ACC112 (cell line): Measurements from ENCODE around the gene KCNH8.

Experiments used
- H2AFZ ChIP-seq: fragments of 200-600 bp; sonication (generic); one replicate; pipeline ENCODE4 v1.6.0; 2017; ENCODE audit warnings: antibody characterized with exemption, low read length; ENCODE audit not compliant: unreplicated experiment
- H3K27ac ChIP-seq: fragments of 200-600 bp; sonication (generic); 2 replicates; pipeline ENCODE4 v1.5.1; 2014; ENCODE audit warnings: low read depth, mild to moderate bottlenecking, antibody characterized with exemption, low read length, moderate library complexity
- H3K27me3 ChIP-seq: fragments of 200-600 bp; sonication (generic); 2 replicates; pipeline ENCODE4 v1.6.1; 2014; ENCODE audit warnings: mild to moderate bottlenecking, antibody characterized with exemption, low read length, moderate library complexity, mixed read lengths; ENCODE audit not compliant: insufficient read depth
- H3K36me3 ChIP-seq: fragments of 200-600 bp; sonication (generic); 2 replicates; pipeline ENCODE4 v1.6.1; 2016; ENCODE audit warnings: mild to moderate bottlenecking, antibody characterized with exemption, low read length, moderate library complexity, mixed read lengths; ENCODE audit not compliant: insufficient read depth
- H3K4me1 ChIP-seq: fragments of 200-600 bp; sonication (generic); one replicate; pipeline ENCODE4 v1.6.1; 2016; ENCODE audit warnings: low read length, mixed read lengths; ENCODE audit not compliant: insufficient read depth, unreplicated experiment, control insufficient read depth
- H3K4me3 ChIP-seq: fragments of 200-600 bp; sonication (generic); 2 replicates; pipeline ENCODE4 v1.5.1; 2014; ENCODE audit warnings: mild to moderate bottlenecking, low read depth, low read length
- H3K79me2 ChIP-seq: fragments of 200-600 bp; sonication (generic); one replicate; pipeline ENCODE4 v1.6.0; 2016; ENCODE audit warnings: low read length; ENCODE audit not compliant: control insufficient read depth, unreplicated experiment, insufficient read depth

Gene KCNH8

DNA sequence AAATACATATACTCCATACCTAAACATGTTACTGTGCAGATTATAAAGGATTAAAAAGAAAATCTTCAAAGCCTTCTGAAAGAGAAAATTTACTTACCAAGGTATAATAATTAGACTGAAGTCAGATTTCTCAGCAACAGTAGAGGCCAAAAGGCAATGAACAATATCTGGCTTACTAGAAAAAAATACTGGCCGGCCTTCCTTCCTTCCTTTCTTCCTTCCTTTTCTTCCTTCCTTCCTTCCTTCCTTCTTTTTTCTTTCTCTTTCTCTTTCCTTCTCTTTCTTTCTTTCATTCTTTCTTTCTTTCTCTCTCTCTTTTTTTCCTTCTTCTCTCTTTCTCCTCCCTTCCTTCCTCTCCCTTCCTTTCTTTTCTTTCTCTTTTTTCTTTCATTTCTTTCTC, 209.6 kb downstream of the KCNH8 start:
- no peaks in the 10 kb centered on the region for H3K79me2 ChIP-seq
- no peak overlapping the region for H3K4me3 ChIP-seq
- H3K27ac ChIP-seq = no peak overlapping the region
- H3K4me1 ChIP-seq = no peaks in the 10 kb centered on the region
- no peaks in the 10 kb centered on the region for H3K27me3 ChIP-seq
- no peak overlapping the region for H2AFZ ChIP-seq
- no peaks in the 10 kb centered on the region for H3K36me3 ChIP-seq

- no peak overlapping the region for H3K4me3 ChIP-seq
- no peaks in the 10 kb centered on the region for H3K36me3 ChIP-seq
- H2AFZ ChIP-seq = no peak overlapping the region
- H3K27ac ChIP-seq = no peak overlapping the region
- no peaks in the 10 kb centered on the region for H3K79me2 ChIP-seq
- no peaks in the 10 kb centered on the region for H3K4me1 ChIP-seq
- no peaks in the 10 kb centered on the region for H3K27me3 ChIP-seq
Measured at GRCh38 chr3:19363071-19363470, 214.8 kb downstream of the KCNH8 start.

DNA sequence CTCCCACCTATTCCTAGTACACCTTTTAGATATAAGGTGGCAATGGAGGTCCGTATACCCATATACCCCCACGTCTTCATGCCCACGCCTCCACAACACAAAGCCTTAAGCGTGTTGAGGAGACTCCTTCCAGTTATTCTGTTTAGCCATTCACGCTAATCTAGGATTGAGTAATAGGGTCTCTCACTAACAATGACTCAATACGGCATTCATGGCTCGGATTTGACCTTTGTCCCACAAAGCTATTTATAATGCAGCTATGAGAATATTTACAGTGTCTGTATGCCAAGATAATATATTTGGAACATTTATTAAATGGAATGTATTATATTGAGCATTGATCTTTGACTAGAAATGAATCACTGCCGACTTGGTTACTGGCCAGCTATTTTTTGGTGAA, 215.8 kb downstream of the KCNH8 start:
- Histone ChIP-seq H2AFZ (no peak overlapping the region), H3K4me1 (no peaks in the 10 kb centered on the region), H3K4me3 (no peak overlapping the region), H3K79me2 (no peaks in the 10 kb centered on the region), H3K36me3 (no peaks in the 10 kb centered on the region), H3K27ac (no peak overlapping the region), H3K27me3 (no peaks in the 10 kb centered on the region)

DNA sequence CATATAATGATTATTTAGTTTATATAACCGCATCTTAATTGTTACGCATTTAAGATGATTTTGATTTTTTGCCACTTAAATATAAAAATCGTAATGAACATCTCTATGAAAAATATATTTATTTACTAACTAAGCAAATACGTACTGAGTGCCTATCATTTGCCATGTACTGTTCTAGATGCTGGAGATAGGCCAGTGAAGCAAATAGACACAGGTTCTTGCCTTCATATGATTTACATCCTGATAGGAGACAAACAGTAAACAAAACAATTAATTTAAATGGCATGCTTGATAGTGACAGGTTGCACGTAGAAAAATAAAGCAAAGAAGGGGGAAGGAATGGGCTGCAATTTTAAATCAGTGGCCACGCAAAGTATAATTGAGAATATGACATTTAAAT, 217.2 kb downstream of the KCNH8 start:
- H3K79me2 ChIP-seq = no peaks in the 10 kb centered on the region
- no peaks in the 10 kb centered on the region for H3K27me3 ChIP-seq

DNA sequence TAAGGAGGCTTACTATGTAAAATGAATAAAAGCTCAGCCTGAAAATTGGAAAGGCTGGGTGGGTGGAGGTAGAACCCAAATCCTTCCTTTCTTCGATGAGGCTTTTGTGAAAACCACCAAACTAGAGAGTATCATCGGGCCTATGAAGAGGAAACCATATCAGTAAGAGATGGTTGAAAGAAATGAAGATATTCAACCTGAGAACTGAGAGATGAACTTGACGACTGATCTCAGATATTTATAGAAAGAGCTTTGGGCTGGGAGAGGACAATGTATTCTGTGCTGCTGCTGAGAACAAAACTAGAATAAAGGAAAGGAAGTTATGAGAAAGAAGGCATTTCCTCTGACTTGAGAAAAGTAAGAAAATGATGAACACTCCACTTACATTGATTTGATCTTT, 236.6 kb downstream of the KCNH8 start:
- Histone ChIP-seq H2AFZ (no peak overlapping the region), H3K27ac (no peak overlapping the region), H3K27me3 (no peaks in the 10 kb centered on the region), H3K4me1 (no peaks in the 10 kb centered on the region), H3K36me3 (no peaks in the 10 kb centered on the region), H3K79me2 (no peaks in the 10 kb centered on the region), H3K4me3 (no peak overlapping the region)

More for the DNA sequence above, 217.2 kb downstream of the KCNH8 start:
- H3K36me3 ChIP-seq = no peaks in the 10 kb centered on the region
- no peaks in the 10 kb centered on the region for H3K4me1 ChIP-seq
- no peak overlapping the region for H3K27ac ChIP-seq
- H3K4me3 ChIP-seq = no peak overlapping the region
- no peak overlapping the region for H2AFZ ChIP-seq

- no peaks in the 10 kb centered on the region for H3K36me3 ChIP-seq
- H3K79me2 ChIP-seq = no peaks in the 10 kb centered on the region
- no peak overlapping the region for H3K27ac ChIP-seq
- no peak overlapping the region for H2AFZ ChIP-seq
- no peak overlapping the region for H3K4me3 ChIP-seq
- H3K27me3 ChIP-seq = no peaks in the 10 kb centered on the region
- H3K4me1 ChIP-seq = no peaks in the 10 kb centered on the region
Measured at GRCh38 chr3:19392150-19392549, 243.8 kb downstream of the KCNH8 start.

DNA sequence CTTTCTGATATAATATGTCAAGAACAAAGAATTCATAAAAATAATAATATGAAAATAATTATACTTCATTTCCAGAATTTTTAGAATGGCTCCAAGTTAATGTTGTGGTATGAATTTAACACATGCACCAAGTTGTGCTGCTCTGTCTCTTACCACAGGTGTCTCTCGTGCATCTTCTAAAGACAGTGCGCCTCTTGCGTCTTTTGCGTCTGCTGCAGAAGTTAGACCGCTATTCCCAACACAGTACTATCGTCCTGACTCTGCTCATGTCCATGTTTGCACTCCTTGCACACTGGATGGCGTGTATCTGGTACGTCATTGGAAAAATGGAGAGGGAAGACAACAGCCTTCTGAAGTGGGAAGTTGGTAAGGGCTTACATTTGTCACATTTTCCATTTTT, 246.6 kb downstream of the KCNH8 start:
- Histone ChIP-seq H2AFZ (no peak overlapping the region), H3K4me3 (no peak overlapping the region), H3K27ac (no peak overlapping the region), H3K4me1 (no peaks in the 10 kb centered on the region), H3K27me3 (no peaks in the 10 kb centered on the region), H3K79me2 (no peaks in the 10 kb centered on the region), H3K36me3 (no peaks in the 10 kb centered on the region)

DNA sequence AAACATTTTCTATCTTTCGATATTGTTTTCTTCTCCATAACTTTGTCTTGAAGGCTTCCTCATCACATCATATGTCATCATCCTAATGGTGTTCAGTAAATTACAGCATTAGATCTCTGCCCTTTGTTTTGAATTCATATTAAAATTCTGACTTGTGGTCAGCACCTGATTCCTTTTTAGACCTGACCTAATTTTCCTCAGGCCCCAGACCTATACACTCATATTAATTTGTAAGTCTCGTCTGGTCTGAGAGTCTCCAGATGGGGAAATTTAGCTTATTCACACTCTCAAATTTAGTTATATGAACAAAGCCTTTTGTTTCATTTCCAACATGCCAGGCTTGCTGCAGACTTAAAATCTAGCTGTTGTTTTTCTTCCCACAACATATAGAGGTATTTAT, 248.4 kb downstream of the KCNH8 start:
- Histone ChIP-seq H3K27ac (no peak overlapping the region), H3K36me3 (no peaks in the 10 kb centered on the region), H3K79me2 (no peaks in the 10 kb centered on the region), H3K27me3 (no peaks in the 10 kb centered on the region), H3K4me1 (no peaks in the 10 kb centered on the region), H2AFZ (no peak overlapping the region), H3K4me3 (no peak overlapping the region)

DNA sequence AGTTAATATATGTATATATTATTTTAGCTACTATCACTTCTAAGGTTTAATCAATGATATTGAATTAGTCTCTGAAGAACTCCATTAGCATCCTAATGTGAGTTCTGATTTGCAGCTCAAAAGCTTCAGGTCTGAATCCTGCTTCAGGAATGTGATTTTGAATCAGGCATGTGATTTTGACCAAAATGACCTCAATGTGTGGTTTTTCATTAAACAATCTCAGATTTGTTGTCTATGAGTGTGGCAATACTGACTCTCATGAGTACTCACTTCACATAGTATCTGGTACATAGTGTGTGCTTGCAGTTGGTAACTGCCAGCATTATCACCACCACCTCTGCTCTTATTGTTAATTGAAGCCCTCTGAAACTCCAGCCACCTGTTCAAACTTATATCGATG, 251.0 kb downstream of the KCNH8 start:
- Histone ChIP-seq H3K27ac (no peak overlapping the region), H3K27me3 (no peaks in the 10 kb centered on the region), H3K79me2 (no peaks in the 10 kb centered on the region), H3K4me3 (no peak overlapping the region), H2AFZ (no peak overlapping the region), H3K4me1 (no peaks in the 10 kb centered on the region), H3K36me3 (no peaks in the 10 kb centered on the region)

- H3K4me1 ChIP-seq = no peaks in the 10 kb centered on the region
- no peak overlapping the region for H3K27ac ChIP-seq
- no peak overlapping the region for H2AFZ ChIP-seq
- no peaks in the 10 kb centered on the region for H3K79me2 ChIP-seq
- H3K27me3 ChIP-seq = no peaks in the 10 kb centered on the region
- no peak overlapping the region for H3K4me3 ChIP-seq
- H3K36me3 ChIP-seq = no peaks in the 10 kb centered on the region
Measured at GRCh38 chr3:19399836-19400235, 251.5 kb downstream of the KCNH8 start.

DNA sequence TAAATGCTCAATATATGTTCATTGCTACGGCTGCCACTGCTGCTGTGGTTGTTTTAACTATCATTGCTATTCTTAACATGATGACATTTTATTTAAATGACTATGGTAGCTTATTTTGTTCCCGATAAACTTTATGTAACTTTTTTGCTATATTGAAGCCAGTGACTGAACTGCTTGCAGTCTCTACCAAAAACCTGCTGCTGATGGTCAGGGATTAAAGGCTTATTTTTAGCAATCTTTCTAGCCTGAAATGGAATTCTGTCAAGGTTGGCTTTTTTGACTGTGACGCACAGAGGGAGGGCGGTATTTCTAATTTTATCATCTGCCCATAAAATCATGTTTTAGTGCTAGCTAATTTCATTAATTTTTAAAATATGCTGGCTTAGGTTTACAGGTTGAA, 271.8 kb downstream of the KCNH8 start:
- Histone ChIP-seq H3K79me2 (no peaks in the 10 kb centered on the region), H3K4me1 (no peaks in the 10 kb centered on the region), H3K36me3 (no peaks in the 10 kb centered on the region), H3K27ac (no peak overlapping the region), H2AFZ (no peak overlapping the region), H3K4me3 (no peak overlapping the region), H3K27me3 (no peaks in the 10 kb centered on the region)

DNA sequence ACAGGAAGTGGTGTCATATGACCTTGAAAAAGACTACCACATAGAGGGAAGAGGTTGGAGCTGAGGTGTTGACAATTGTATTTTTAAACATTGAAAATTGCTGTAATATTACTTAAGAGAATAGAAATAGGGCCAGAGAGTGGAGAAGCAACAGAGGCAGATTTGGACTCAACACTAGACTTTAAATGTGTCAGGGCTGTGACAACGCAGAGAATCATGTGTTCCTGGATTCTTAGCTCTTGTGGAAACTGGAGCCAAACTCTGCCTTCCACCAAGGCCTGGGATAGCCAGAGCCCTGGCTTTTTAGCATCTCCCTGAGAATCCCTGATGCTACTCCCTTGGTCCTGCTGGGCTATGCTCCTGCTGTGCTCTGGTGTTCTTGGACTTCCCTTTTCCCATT, 277.5 kb downstream of the KCNH8 start:
- Histone ChIP-seq H2AFZ (no peak overlapping the region), H3K27ac (no peak overlapping the region), H3K79me2 (no peaks in the 10 kb centered on the region)

More for the DNA sequence above, 277.5 kb downstream of the KCNH8 start:
- H3K4me1 ChIP-seq = no peaks in the 10 kb centered on the region
- H3K36me3 ChIP-seq = no peaks in the 10 kb centered on the region
- no peak overlapping the region for H3K4me3 ChIP-seq
- H3K27me3 ChIP-seq = no peaks in the 10 kb centered on the region
